WERI-Rb-1 (cell line): ENCODE data around the gene KPNA1.
"Not testable (repeated sequence)": the region's sequence is repeated elsewhere in the genome, so short reads cannot be mapped to it uniquely, and the experiment has no call there.

Experiments
- DNase-seq: peaks from one replicate; pipeline ENCODE4 v3.0.0-alpha.2; 2020
- H3K27ac ChIP-seq: fragments of 250-450 bp; sonication (Bioruptor Pico); 2 replicates; pipeline ENCODE4 v1.5.1; 2020; ENCODE audit warnings: mild to moderate bottlenecking, moderate library complexity
- H3K27me3 ChIP-seq: fragments of 250-450 bp; sonication (Bioruptor Pico); 2 replicates; pipeline ENCODE4 v1.5.1; 2021; ENCODE audit warnings: mild to moderate bottlenecking, low read depth, moderate library complexity; ENCODE audit not compliant: insufficient read depth, severe bottlenecking
- H3K36me3 ChIP-seq: fragments of 250-450 bp; sonication (Bioruptor Pico); 2 replicates; pipeline ENCODE4 v1.5.1; 2020; ENCODE audit warnings: mild to moderate bottlenecking, moderate library complexity
- H3K4me3 ChIP-seq: 2 replicates; pipeline ENCODE4 v1.5.1; 2011; ENCODE audit warnings: low read depth, mild to moderate bottlenecking, control low read depth, low read length
- H3K9me3 ChIP-seq: fragments of 250-450 bp; sonication (Bioruptor Pico); 2 replicates; pipeline ENCODE4 v1.5.1; 2021; ENCODE audit warnings: mild to moderate bottlenecking, moderate library complexity; ENCODE audit not compliant: severe bottlenecking
- TF ChIP-seq, protein P1 (sequence below): IDR thresholded peaks from 2 replicates; pipeline ENCODE4 v1.5.1; 2011; ENCODE audit warnings: low read depth, mild to moderate bottlenecking, control low read depth, inconsistent platforms, low read length

The KPNA1 gene

DNA sequence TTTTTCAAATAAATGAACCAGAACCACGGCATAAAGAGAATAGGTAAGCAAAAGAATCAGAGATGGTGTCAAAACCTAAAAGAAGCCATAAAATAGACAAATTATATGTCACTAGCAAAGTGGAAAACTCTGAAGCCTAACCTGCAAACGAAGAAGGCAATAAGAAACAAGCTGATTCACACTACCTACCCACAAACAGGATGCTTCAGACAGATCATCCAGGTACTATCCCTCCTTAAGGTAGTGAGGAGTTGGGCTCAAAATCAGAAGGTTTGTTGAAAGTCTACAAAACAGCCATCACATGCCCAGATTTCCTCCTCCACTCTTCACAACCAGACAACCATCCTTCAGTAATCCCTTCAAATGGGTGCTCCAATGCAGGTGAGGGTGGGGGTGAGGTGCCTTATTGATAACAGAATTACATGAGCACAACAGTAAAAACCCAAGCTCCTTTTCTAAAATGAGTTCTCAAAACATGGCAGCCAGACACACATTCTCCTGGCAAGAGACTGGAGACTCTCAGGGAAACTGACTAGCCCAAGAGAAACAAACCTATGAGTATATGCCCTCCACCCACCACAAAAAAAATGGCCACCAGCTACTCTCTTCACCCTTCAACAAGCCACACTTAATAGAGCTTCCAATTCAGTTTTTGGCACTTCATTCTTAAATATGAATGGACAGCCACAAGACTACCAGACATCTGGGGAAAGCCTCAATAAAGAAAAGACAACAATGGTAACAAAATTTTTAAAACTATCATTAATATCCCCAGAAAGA lies 6.4 kb downstream of the KPNA1 start:
- TF ChIP-seq, protein P1, sequence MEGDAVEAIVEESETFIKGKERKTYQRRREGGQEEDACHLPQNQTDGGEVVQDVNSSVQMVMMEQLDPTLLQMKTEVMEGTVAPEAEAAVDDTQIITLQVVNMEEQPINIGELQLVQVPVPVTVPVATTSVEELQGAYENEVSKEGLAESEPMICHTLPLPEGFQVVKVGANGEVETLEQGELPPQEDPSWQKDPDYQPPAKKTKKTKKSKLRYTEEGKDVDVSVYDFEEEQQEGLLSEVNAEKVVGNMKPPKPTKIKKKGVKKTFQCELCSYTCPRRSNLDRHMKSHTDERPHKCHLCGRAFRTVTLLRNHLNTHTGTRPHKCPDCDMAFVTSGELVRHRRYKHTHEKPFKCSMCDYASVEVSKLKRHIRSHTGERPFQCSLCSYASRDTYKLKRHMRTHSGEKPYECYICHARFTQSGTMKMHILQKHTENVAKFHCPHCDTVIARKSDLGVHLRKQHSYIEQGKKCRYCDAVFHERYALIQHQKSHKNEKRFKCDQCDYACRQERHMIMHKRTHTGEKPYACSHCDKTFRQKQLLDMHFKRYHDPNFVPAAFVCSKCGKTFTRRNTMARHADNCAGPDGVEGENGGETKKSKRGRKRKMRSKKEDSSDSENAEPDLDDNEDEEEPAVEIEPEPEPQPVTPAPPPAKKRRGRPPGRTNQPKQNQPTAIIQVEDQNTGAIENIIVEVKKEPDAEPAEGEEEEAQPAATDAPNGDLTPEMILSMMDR = no peak
- H3K27ac ChIP-seq = no peak overlapping the region
- H3K9me3 ChIP-seq = no peaks in the 10 kb centered on the region
- no peak for DNase-seq
- H3K36me3 ChIP-seq = peaks cover 8% of the 10 kb centered on the region
- no peaks in the 10 kb centered on the region for H3K27me3 ChIP-seq
- no peak overlapping the region for H3K4me3 ChIP-seq

DNA sequence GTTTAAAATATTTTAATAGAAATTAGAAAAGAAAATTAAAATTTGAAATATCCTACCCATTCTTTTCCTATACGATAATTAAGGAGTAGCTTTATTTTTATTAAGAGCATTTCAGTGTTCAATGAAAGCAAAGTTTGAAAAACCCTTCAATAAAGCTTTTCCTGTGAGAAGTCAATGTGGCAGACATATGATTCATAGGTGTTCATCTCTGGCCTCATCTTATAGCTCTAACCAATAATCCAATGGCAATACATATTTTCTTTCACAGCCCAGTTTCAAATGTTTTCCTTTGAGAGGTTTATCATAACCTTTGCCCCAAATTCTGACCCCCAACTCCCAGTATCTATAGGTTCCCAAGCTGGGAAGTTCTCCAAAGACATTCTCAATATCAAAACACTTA lies 8.3 kb downstream of the KPNA1 start:
- Histone ChIP-seq H3K4me3 (no peak overlapping the region), H3K9me3 (no peaks in the 10 kb centered on the region), H3K36me3 (peaks cover 5% of the 10 kb centered on the region; the same call in 1 of the 2 replicates), H3K27me3 (no peaks in the 10 kb centered on the region), H3K27ac (no peak overlapping the region)
- DNase-seq = no peak
- TF ChIP-seq, protein P1 = no peak

- no peak overlapping the region for H3K27ac ChIP-seq
- no peaks in the 10 kb centered on the region for H3K9me3 ChIP-seq
- TF ChIP-seq, protein P1 = no peak
- H3K36me3 ChIP-seq = peaks cover 2% of the 10 kb centered on the region; the same call in 1 of the 2 replicates
- H3K4me3 ChIP-seq = no peak overlapping the region
- no peaks in the 10 kb centered on the region for H3K27me3 ChIP-seq
- DNase-seq = no peak
Observed at GRCh38 chr3:122505676-122506075, 9.1 kb downstream of the KPNA1 start.

DNA sequence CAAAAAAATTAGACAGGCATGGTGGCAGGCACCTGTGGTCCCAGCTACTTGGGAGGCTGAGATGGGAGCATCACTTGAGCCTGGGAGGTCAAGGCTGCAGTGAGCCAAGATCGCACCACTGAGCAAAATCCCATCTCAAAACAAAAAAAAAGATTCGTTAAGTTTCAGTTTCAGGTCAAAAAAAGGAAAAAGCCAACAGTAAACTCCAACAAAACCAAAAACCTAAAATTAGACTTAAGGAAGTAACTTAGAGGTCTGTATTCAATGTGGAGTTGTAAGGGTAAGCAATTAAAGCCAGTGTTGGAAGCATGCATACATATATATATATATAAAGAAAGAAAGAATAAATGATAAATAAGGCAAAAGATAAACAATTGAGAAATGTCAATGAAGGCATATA lies 11.8 kb downstream of the KPNA1 start:
- DNase-seq = no peak
- H3K27me3 ChIP-seq = no peaks in the 10 kb centered on the region
- H3K36me3 ChIP-seq = peaks cover 2% of the 10 kb centered on the region; the same call in 1 of the 2 replicates
- H3K4me3 ChIP-seq = no peak overlapping the region
- TF ChIP-seq, protein P1 = no peak
- H3K27ac ChIP-seq = no peak overlapping the region
- H3K9me3 ChIP-seq = no peaks in the 10 kb centered on the region

- TF ChIP-seq, protein P1 = no peak
- no peak for DNase-seq
- Histone ChIP-seq H3K9me3 (no peaks in the 10 kb centered on the region), H3K36me3 (peaks cover 2% of the 10 kb centered on the region; the same call in 1 of the 2 replicates), H3K27me3 (no peaks in the 10 kb centered on the region), H3K4me3 (no peak overlapping the region), H3K27ac (no peak overlapping the region)
Observed at GRCh38 chr3:122502139-122502538, 12.6 kb downstream of the KPNA1 start.

- H3K27ac ChIP-seq, H3K27me3 ChIP-seq, H3K9me3 ChIP-seq, H3K4me3 ChIP-seq, DNase-seq: not testable (repeated sequence)
- peaks cover 11% of the 10 kb centered on the region for H3K36me3 ChIP-seq
Observed at GRCh38 chr3:122500964-122501363, 13.8 kb downstream of the KPNA1 start.
